Nephron (organoid): Measurements from ENCODE around the gene UACA.

Experiments used
- H3K27ac Mint-ChIP-seq, 3 experiments: 2 replicates each; pipeline ENCODE4 v1.8.0; 2020; ENCODE audit warnings: mixed read lengths in 3 of 3, mild to moderate bottlenecking in 2 of 3, moderate library complexity in 1 of 3
- H3K27me3 Mint-ChIP-seq: 2 replicates; pipeline ENCODE4 v1.8.0; 2021; ENCODE audit warnings: low read depth, mild to moderate bottlenecking, moderate library complexity, mixed read lengths
- H3K36me3 Mint-ChIP-seq: 2 replicates; pipeline ENCODE4 v1.8.0; 2020; ENCODE audit warnings: low read depth, mixed read lengths
- H3K4me1 Mint-ChIP-seq: 2 replicates; pipeline ENCODE4 v1.8.0; 2020; ENCODE audit warnings: mixed read lengths
- H3K4me3 Mint-ChIP-seq, 3 experiments: 2 replicates each; pipeline ENCODE4 v1.8.0; 2020; ENCODE audit warnings: mild to moderate bottlenecking in 3 of 3, mixed read lengths in 3 of 3, moderate library complexity in 2 of 3
- H3K9me3 Mint-ChIP-seq: 2 replicates; pipeline ENCODE4 v1.8.0; 2020; ENCODE audit warnings: mixed read lengths
- CTCF ChIP-seq, 3 experiments: fragments of 200-600 bp; sonication (generic); IDR thresholded peaks; one replicate each; pipeline ENCODE4 v1.5.0; 2021; ENCODE audit warnings: antibody characterized with exemption in 3 of 3; ENCODE audit not compliant: unreplicated experiment in 3 of 3

UACA gene

DNA sequence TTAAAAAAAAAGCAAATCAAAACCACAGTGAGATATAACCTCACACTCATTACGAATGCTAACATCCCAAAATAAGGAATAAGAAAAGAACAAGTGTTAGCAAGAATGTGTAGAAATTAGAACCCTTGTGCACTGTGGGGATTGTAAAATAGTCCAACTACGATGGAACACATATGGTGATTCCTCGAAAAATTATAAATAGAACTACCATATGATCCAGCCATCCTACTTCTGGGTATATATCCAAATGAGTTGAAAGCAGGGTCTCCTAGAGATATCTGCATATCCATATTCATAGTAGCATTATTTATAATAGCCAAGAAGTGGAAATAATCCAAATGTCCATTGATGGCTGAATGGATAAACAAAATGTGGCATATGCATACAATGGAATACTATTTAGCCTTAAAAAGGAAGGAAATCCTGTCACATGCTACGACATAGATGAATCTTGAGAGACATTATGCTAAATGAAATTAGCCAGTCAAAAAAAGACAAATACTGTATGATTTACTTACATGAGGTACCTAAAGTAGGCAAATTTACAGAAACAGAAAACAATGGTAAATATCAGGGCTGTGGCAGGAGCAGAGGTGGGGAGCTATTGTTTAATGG lies 55.6 kb downstream of the UACA start:
- Mint-ChIP-seq H3K4me3 (no peak overlapping the region), H3K36me3 (no peaks in the 10 kb centered on the region)

DNA sequence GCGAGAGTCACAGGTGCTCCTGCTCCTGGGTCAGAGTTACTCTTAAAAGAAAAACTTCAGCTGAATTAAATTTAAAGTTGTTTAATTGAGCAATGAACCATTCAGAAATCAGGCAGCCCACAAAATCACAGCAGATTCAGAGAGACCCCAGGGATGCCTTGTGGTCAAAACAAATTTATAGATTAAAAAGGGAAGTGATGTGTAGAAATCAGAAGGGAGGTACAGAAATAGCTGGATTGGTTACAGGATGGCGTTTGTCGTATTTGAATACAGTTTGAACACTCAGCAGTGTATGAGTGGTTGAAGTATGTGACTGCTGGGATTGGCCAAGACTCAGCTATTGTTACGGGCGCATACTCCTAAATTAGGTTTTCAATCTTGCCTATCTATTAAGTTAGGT lies 58.6 kb downstream of the UACA start:
- Mint-ChIP-seq H3K27me3 (no peaks in the 10 kb centered on the region), H3K27ac (peak overlapping the region in 1 of 3 experiments; percentile 87), H3K4me1 (peaks cover 39% of the 10 kb centered on the region), H3K36me3 (no peaks in the 10 kb centered on the region), H3K9me3 (peaks cover 4% of the 10 kb centered on the region), H3K4me3 (no peak overlapping the region)
- no peak for TF ChIP-seq CTCF (IDR thresholded peaks at IDR 0.05; ENCODE audit: unreplicated experiment in 3 of 3)

More for the DNA sequence above, 55.6 kb downstream of the UACA start:
- Mint-ChIP-seq H3K9me3 (peaks cover 4% of the 10 kb centered on the region), H3K4me1 (peaks cover 24% of the 10 kb centered on the region), H3K27me3 (no peaks in the 10 kb centered on the region), H3K27ac (no peak overlapping the region)
- TF ChIP-seq CTCF (IDR thresholded peaks at IDR 0.05; ENCODE audit: unreplicated experiment in 3 of 3), result no peak

- peak overlapping the region; percentile 82 to 87 (median 84) for H3K27ac Mint-ChIP-seq
- H3K9me3 Mint-ChIP-seq, result peaks cover 4% of the 10 kb centered on the region
Observed at GRCh38 chr15:70704166-70704565, 59.2 kb downstream of the UACA start.

DNA sequence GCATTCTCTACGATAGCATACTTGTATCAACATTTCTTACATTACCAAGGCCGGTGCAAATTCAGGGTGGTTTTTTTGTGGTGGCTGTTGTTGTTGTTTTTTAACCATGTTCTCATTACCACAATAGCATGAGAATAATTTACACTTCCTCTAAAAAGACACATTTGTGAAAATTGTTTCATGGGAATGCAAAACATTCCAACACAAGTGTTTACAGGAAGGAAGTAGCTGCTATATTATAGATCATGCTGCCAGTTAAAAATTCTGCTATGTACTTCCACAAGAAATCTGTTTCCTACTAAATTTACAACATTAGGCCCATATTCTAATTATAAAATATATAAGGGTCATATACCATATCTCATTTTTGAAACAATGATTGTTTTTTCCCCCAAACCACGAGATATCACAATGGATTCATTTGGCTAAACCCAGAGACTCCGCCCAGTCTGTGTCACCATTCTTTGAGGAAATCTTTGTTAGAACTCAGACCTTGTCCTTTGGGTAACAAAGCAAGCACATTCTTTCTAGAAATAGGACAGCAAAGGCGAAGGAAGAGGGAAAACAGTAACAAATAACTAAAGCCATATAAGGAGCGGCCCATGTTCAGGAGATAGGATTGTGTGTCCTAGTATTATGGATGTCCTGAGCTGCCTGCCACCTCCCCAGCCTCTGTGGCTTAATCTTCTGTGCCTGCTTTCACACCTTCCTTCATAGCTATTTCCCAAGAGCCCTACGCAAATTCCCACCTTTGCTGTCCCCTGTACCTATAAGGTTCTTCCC lies 60.1 kb downstream of the UACA start:
- peaks cover 4% of the 10 kb centered on the region for H3K9me3 Mint-ChIP-seq
- no peak for TF ChIP-seq CTCF (IDR thresholded peaks at IDR 0.05; ENCODE audit: unreplicated experiment in 3 of 3)
- no peaks in the 10 kb centered on the region for H3K36me3 Mint-ChIP-seq
- H3K4me3 Mint-ChIP-seq, result peak overlapping the region in 1 of 3 experiments; percentile 53
- H3K27ac Mint-ChIP-seq, result peak overlapping the region; percentile 82 to 87 (median 84)
- H3K4me1 Mint-ChIP-seq, result peaks cover 54% of the 10 kb centered on the region
- no peaks in the 10 kb centered on the region for H3K27me3 Mint-ChIP-seq

More at GRCh38 chr15:70704166-70704565, 59.2 kb downstream of the UACA start:
- no peak for TF ChIP-seq CTCF (IDR thresholded peaks at IDR 0.05; ENCODE audit: unreplicated experiment in 3 of 3)
- H3K4me1 Mint-ChIP-seq, result peaks cover 45% of the 10 kb centered on the region
- no peak overlapping the region for H3K4me3 Mint-ChIP-seq
- no peaks in the 10 kb centered on the region for H3K36me3 Mint-ChIP-seq
- H3K27me3 Mint-ChIP-seq, result no peaks in the 10 kb centered on the region

- no peaks in the 10 kb centered on the region for H3K36me3 Mint-ChIP-seq
- peak overlapping the region; percentile 82 to 87 (median 84) for H3K27ac Mint-ChIP-seq
- peaks cover 59% of the 10 kb centered on the region for H3K4me1 Mint-ChIP-seq
- H3K9me3 Mint-ChIP-seq, result peaks cover 4% of the 10 kb centered on the region
- H3K4me3 Mint-ChIP-seq, result peak overlapping the region in 2 of 3 experiments; percentile 9 to 53
- H3K27me3 Mint-ChIP-seq, result no peaks in the 10 kb centered on the region
- no peak for TF ChIP-seq CTCF (IDR thresholded peaks at IDR 0.05; ENCODE audit: unreplicated experiment in 3 of 3)
Observed at GRCh38 chr15:70702584-70702983, 60.8 kb downstream of the UACA start.
